Sigmoid colon (tissue), 4 donors: ENCODE results near the gene MRTFB.

Experiments used
- EP300 ChIP-seq, 4 donors: sonication (generic); formaldehyde crosslinking; IDR thresholded peaks; one replicate each; pipeline ENCODE4 v1.6.1; 2017; ENCODE audit warnings: antibody characterized with exemption in 4 of 4
- POLR2A ChIP-seq, 2 donors: fragments of 450-650 bp; IDR thresholded peaks; one replicate each; pipeline ENCODE4 v1.6.1; 2016; ENCODE audit warnings: antibody characterized with exemption in 2 of 2, mild to moderate bottlenecking in 2 of 2, moderate library complexity in 2 of 2
- POLR2AphosphoS5 ChIP-seq, 4 donors: sonication (generic); formaldehyde crosslinking; IDR thresholded peaks; one replicate each; pipeline ENCODE4 v1.6.1; 2017; ENCODE audit warnings: antibody characterized with exemption in 4 of 4
- TF ChIP-seq, protein P1 (sequence below), 4 experiments: fragments of 450-650 bp in 3 of 4; fragments of 200-600 bp in 1 of 4; IDR thresholded peaks; one replicate each; pipeline ENCODE4 v1.5.1; 2016 to 2019; ENCODE audit warnings: antibody characterized with exemption in 4 of 4, mild to moderate bottlenecking in 3 of 4, moderate library complexity in 2 of 4

DNA sequence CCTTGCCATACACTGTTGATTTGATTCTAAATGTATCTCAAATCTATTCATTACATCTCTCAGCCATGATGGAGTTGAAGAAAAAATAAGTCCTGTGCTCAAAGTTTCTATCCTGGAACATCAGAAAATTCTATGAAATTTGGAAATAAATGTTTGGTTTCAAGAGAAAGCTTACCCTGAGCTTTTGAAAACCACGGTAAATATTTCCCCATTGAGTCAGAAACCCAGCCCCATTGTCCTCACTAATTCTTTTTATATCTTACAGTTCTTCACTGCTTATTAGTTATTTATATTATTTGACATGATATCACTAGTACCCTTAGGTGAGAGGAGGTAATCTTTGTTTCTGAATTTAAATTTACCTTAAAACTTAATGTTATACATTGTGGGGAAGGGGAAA lies 128.5 kb downstream of the MRTFB start:
- TF ChIP-seq, protein P1, sequence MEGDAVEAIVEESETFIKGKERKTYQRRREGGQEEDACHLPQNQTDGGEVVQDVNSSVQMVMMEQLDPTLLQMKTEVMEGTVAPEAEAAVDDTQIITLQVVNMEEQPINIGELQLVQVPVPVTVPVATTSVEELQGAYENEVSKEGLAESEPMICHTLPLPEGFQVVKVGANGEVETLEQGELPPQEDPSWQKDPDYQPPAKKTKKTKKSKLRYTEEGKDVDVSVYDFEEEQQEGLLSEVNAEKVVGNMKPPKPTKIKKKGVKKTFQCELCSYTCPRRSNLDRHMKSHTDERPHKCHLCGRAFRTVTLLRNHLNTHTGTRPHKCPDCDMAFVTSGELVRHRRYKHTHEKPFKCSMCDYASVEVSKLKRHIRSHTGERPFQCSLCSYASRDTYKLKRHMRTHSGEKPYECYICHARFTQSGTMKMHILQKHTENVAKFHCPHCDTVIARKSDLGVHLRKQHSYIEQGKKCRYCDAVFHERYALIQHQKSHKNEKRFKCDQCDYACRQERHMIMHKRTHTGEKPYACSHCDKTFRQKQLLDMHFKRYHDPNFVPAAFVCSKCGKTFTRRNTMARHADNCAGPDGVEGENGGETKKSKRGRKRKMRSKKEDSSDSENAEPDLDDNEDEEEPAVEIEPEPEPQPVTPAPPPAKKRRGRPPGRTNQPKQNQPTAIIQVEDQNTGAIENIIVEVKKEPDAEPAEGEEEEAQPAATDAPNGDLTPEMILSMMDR (IDR thresholded peaks at IDR 0.05), result no peak
- TF ChIP-seq POLR2A (IDR thresholded peaks at IDR 0.05) (no peak), EP300 (IDR thresholded peaks at IDR 0.05) (no peak), POLR2AphosphoS5 (IDR thresholded peaks at IDR 0.05) (no peak)
